Measurements from ENCODE around the gene SEZ6L2.

DNA sequence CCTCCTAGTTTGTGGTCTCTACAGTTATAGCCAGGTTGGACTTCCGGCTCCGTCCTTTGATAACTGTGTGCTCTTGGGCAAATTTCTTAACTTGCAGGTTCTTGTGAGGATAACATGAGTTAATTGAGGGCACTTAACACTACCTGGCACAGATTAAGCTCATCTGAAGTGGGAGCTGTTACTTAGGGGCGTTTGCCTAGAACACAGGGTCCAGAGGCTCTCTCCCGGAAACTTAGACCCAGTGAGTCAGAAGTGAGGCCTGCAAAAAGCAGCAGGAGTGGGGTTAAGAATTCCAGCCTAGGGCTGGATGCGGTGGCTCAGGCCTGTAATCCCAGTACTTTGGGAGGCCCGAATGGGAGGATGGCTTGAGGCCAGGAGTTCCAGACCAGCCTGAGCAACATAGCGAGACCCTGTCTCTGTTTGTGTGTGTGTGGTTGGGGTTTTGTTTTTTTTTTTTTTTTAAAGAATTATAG lies 77.7 kb downstream of the SEZ6L2 start:
- no peak for TF ChIP-seq CTCF (conservative IDR thresholded peaks at IDR 0.05; ENCODE audit: low read length)
- no peak for TF ChIP-seq EZH2phosphoT487 (IDR thresholded peaks at IDR 0.05; ENCODE audit: borderline replicate concordance)

All from Loucy (cell line).